K562 (cell line): ENCODE data around the gene INMT. TPM values are rescaled to one million over a fixed set of nuclear protein-coding genes. Genes with fewer than 3 reads are reported as not detected.

Experiments
- ATAC-seq: fragments of 200-7000 bp; cut with Tn5 transposase; 3 replicates; pipeline ENCODE4 v1.9.1; 2020; ENCODE audit warnings: moderate library complexity
- BruUV-seq: library from RNA; stranded (reverse); fragments of 400-500 nt; replicated peaks from 2 replicates; lab custom pipeline; 2021; lab: Mats Ljungman, UMichigan
- CTCF ChIA-PET: fragments of 300-600 bp; formaldehyde crosslinking; extraction: SDS; loops from one replicate; lab custom pipeline; 2021; ENCODE audit warnings: low intra/inter-chr PET ratio; lab: Yijun Ruan, JAX
- POLR2A ChIA-PET: fragments of 300-600, 350-650 bp; sonication (Branson Sonifier 250); formaldehyde crosslinking; extraction: SDS; loops from one replicate; lab custom pipeline; 2021; ENCODE audit warnings: antibody characterized with exemption, inconsistent platforms; lab: Yijun Ruan, JAX
- DNase-seq, 4 experiments: peaks; one replicate each; pipeline versions ENCODE4 v3.0.0 to v3.0.0-alpha.2; 2011 to 2018; ENCODE audit warnings: low spot score in 3 of 4, mixed read lengths in 3 of 4; ENCODE audit errors: extremely low read depth in 1 of 4
- FAIRE-seq: peaks from 2 replicates; lab custom pipeline; 2011; peaks lifted over from hg19 to GRCh38; lab: Jason Lieb, UNC
- H2AFZ ChIP-seq: 2 replicates; pipeline ENCODE4 v1.6.0; 2011; ENCODE audit warnings: low read depth, low read length, control low read depth, inconsistent platforms
- H3K27ac ChIP-seq: fragments of 200-600 bp; 3 replicates; pipeline ENCODE4 v1.8.0; 2011; ENCODE audit warnings: low read depth, mild to moderate bottlenecking, control low read depth, inconsistent platforms, low read length, moderate library complexity, mixed read lengths; ENCODE audit errors: extremely low read depth
- H3K27me3 ChIP-seq, 2 experiments: fragments of 300-600 bp in 1 of 2; 2 replicates in 1 of 2; 3 replicates in 1 of 2; pipeline versions ENCODE4 v1.6.0 to v1.8.0; 2011; ENCODE audit warnings: inconsistent platforms in 2 of 2, low read length in 2 of 2, mild to moderate bottlenecking in 1 of 2, mixed read lengths in 1 of 2, moderate library complexity in 1 of 2; ENCODE audit not compliant: control insufficient read depth in 2 of 2, insufficient read depth in 2 of 2
- H3K36me3 ChIP-seq: fragments of 300-600 bp; 3 replicates; pipeline ENCODE4 v1.8.0; 2011; ENCODE audit warnings: mild to moderate bottlenecking, low read length, inconsistent platforms; ENCODE audit not compliant: control insufficient read depth, insufficient read depth
- H3K4me1 ChIP-seq, 2 experiments: fragments of 200-600 bp in 1 of 2; replicated peaks in 1 of 2; 2 replicates in 1 of 2; 3 replicates in 1 of 2; pipeline versions ENCODE4 v1.5.1 to v1.8.0; 2011; ENCODE audit warnings: inconsistent platforms in 2 of 2, low read length in 2 of 2, mild to moderate bottlenecking in 1 of 2, mixed read lengths in 1 of 2, moderate library complexity in 1 of 2; ENCODE audit not compliant: control insufficient read depth in 2 of 2, insufficient read depth in 2 of 2
- H3K4me2 ChIP-seq: 2 replicates; pipeline ENCODE4 v1.6.1; 2011; ENCODE audit warnings: low read length, control low read depth, inconsistent platforms, mixed read lengths; ENCODE audit not compliant: insufficient read depth
- H3K4me3 ChIP-seq: fragments of 200-600 bp; sonication (generic), shearing (Covaris generic); 2 replicates; pipeline ENCODE4 v1.5.1; 2016; ENCODE audit warnings: control low read depth, inconsistent platforms
- H3K79me2 ChIP-seq: fragments of 200-600 bp; 3 replicates; pipeline ENCODE4 v1.8.0; 2011; ENCODE audit warnings: low read length, inconsistent platforms; ENCODE audit not compliant: control insufficient read depth, insufficient read depth
- H3K9ac ChIP-seq, 2 experiments: 2 replicates each; pipeline versions ENCODE4 v1.6.0 to v1.6.1; 2011; ENCODE audit warnings: low read depth in 2 of 2, low read length in 2 of 2, control low read depth in 1 of 2, inconsistent platforms in 1 of 2, mild to moderate bottlenecking in 1 of 2, mixed read lengths in 1 of 2; ENCODE audit not compliant: insufficient read depth in 1 of 2
- H3K9me1 ChIP-seq: one replicate; pipeline ENCODE4 v1.6.0; 2011; ENCODE audit warnings: inconsistent platforms, mild to moderate bottlenecking, low read length, moderate library complexity; ENCODE audit not compliant: control insufficient read depth, insufficient read depth
- H3K9me3 ChIP-seq: replicated peaks from 2 replicates; pipeline ENCODE4 v1.5.1; 2011; ENCODE audit warnings: low read depth, low read length, inconsistent platforms; ENCODE audit not compliant: control insufficient read depth, insufficient read depth
- H4K20me1 ChIP-seq: replicated peaks from 2 replicates; pipeline ENCODE4 v1.6.1; 2011; ENCODE audit warnings: low read length, inconsistent platforms, mixed read lengths; ENCODE audit not compliant: control insufficient read depth, insufficient read depth
- CEBPG ChIP-seq, 3 experiments: fragments of 200-800 bp in 1 of 3; sonication (Bioruptor generic) in 1 of 3; sonication (generic) in 1 of 3; formaldehyde crosslinking in 1 of 3; IDR thresholded peaks in 2 of 3; conservative IDR thresholded peaks in 1 of 3; 2 replicates each; pipeline versions ENCODE4 v1.6.1 to v1.8.0; 2016 to 2022; ENCODE audit warnings: missing compliant biosample characterization in 2 of 3, missing genetic modification characterization in 2 of 3, mild to moderate bottlenecking in 1 of 3, missing genetic modification reagents in 1 of 3
- HLTF ChIP-seq: fragments of 450-650 bp; IDR thresholded peaks from 2 replicates; pipeline ENCODE4 v1.6.1; 2016
- KLF10 ChIP-seq: fragments of 250-450 bp; sonication (Bioruptor Pico); IDR thresholded peaks from 2 replicates; pipeline ENCODE4 v1.6.1; 2021; ENCODE audit warnings: matching md5 sums
- NFE2L1 ChIP-seq: fragments of 450-650 bp; IDR thresholded peaks from 2 replicates; pipeline ENCODE4 v1.6.1; 2016; ENCODE audit warnings: missing genetic modification characterization, low read depth, mild to moderate bottlenecking, missing compliant biosample characterization, moderate library complexity, borderline replicate concordance
- NFYB ChIP-seq: IDR thresholded peaks from 2 replicates; pipeline ENCODE4 v1.6.1; 2011; ENCODE audit warnings: mild to moderate bottlenecking, moderate library complexity; ENCODE audit not compliant: insufficient read length; ENCODE audit errors: extremely low read depth
- RUNX1 ChIP-seq: sonication (generic); IDR thresholded peaks from 2 replicates; pipeline ENCODE4 v1.6.1; 2016; ENCODE audit warnings: antibody characterized with exemption, low read depth
- SMAD4 ChIP-seq: fragments of 250-450 bp; sonication (Bioruptor Pico); conservative IDR thresholded peaks from 2 replicates; pipeline ENCODE4 v1.8.0; 2021; ENCODE audit warnings: inconsistent platforms, mild to moderate bottlenecking, moderate library complexity
- SPI1 ChIP-seq: IDR thresholded peaks from 2 replicates; pipeline ENCODE4 v1.6.1; 2011; ENCODE audit warnings: low read depth, low read length, control low read depth, borderline replicate concordance
- SRSF3 ChIP-seq: fragments of 200-400 bp; formaldehyde crosslinking; IDR thresholded peaks from 2 replicates; pipeline ENCODE4 v1.6.1; 2016; ENCODE audit warnings: mild to moderate bottlenecking, low read length, moderate library complexity; ENCODE audit not compliant: insufficient read depth
- STAG1 ChIP-seq: sonication (generic); formaldehyde crosslinking; IDR thresholded peaks from 2 replicates; pipeline ENCODE4 v1.5.0; 2020; ENCODE audit warnings: missing genetic modification reagents, borderline replicate concordance
- TCFL5 ChIP-seq: fragments of 250-450 bp; sonication (Bioruptor Pico); conservative IDR thresholded peaks from 2 replicates; pipeline ENCODE4 v1.6.1; 2021; ENCODE audit warnings: mild to moderate bottlenecking, moderate library complexity, matching md5 sums
- ZNF174 ChIP-seq: fragments of 250-450 bp; sonication (Bioruptor Pico); IDR thresholded peaks from 2 replicates; pipeline ENCODE4 v1.4.0; 2020; ENCODE audit warnings: mild to moderate bottlenecking
- ZNF780A ChIP-seq: fragments of 250-450 bp; sonication (Bioruptor Pico); IDR thresholded peaks from 2 replicates; pipeline ENCODE4 v1.5.0; 2021; ENCODE audit warnings: mild to moderate bottlenecking
- WGBS: fragments of 100-300 bp; shearing (Covaris generic); methylation state at CpG from one replicate; pipeline ENCODE4 v1.1.6; 2016; ENCODE audit warnings: low coverage, mixed read lengths; ENCODE audit not compliant: insufficient coverage; ENCODE audit errors: missing lambda C conversion rate; 5-methylcytosine and 5-hydroxymethylcytosine counted together
- in situ Hi-C: fragments of 300-500 bp; cut with MboI; formaldehyde crosslinking; loops from 4 replicates; pipeline ENCODE4 v1.15.0; 2018; ENCODE audit warnings: inconsistent platforms, mixed read lengths
- intact Hi-C: fragments of 100-400 bp; cut with micrococcal nuclease; formaldehyde crosslinking; loops from 2 replicates; pipeline ENCODE4 v1.14.2; 2022
- polyA plus RNA-seq, 8 experiments: library from polyadenylated mRNA; depleted of rRNA in 4 of 8; stranded (reverse) in 5 of 8; unstranded in 3 of 8; fragments of >200 nt; fragmentation: Nextera tagmentation in 2 of 8; fragmentation: Illumina TruSeq in 1 of 8; extraction: Ambion mirVana in 2 of 8; extraction: Trizol in 1 of 8; gene quantifications; 2 replicates each; pipeline versions ENCODE4 v1.2.1 to v1.2.3, GENCODE V29; 2011 to 2014; ENCODE audit warnings: inconsistent platforms in 1 of 8, missing spikeins in 1 of 8
- total RNA-seq, 7 experiments: library from RNA; depleted of rRNA in 6 of 7; stranded (reverse); fragments of >200 nt in 6 of 7; fragmentation: Illumina TruSeq in 2 of 7; extraction: Trizol in 2 of 7; gene quantifications; 2 replicates each; pipeline versions ENCODE4 v1.2.1 to v1.2.3, GENCODE V29; 2011 to 2021; ENCODE audit warnings: low replicate concordance in 1 of 7
- TF ChIP-seq, protein P1 (sequence below), 3 experiments: IDR thresholded peaks in 2 of 3; conservative IDR thresholded peaks in 1 of 3; 2 replicates each; pipeline ENCODE4 v1.5.1; 2011 to 2012; ENCODE audit warnings: low read length in 3 of 3, mild to moderate bottlenecking in 3 of 3, control low read depth in 2 of 3, improper control_type of control experiment in 1 of 3, inconsistent platforms in 1 of 3, low read depth in 1 of 3, mixed read lengths in 1 of 3, moderate library complexity in 1 of 3; ENCODE audit not compliant: insufficient read depth in 2 of 3
- TF ChIP-seq, protein P2 (sequence below): IDR thresholded peaks from 2 replicates; pipeline ENCODE4 v1.6.1; 2014; ENCODE audit warnings: antibody characterized with exemption
- TF ChIP-seq, protein P3 (sequence below): fragments of 450-650 bp; conservative IDR thresholded peaks from 2 replicates; pipeline ENCODE4 v1.6.1; 2016; ENCODE audit warnings: missing genetic modification characterization, low read depth, mild to moderate bottlenecking, control low read depth, missing compliant biosample characterization

Gene INMT
- total and polyA plus RNA-seq, 9 of the 15 experiments (the other 6 are each of a cell fraction or from before 2014, with no cell fraction given): 0.04 to 0.27 TPM; not detected in 7

DNA sequence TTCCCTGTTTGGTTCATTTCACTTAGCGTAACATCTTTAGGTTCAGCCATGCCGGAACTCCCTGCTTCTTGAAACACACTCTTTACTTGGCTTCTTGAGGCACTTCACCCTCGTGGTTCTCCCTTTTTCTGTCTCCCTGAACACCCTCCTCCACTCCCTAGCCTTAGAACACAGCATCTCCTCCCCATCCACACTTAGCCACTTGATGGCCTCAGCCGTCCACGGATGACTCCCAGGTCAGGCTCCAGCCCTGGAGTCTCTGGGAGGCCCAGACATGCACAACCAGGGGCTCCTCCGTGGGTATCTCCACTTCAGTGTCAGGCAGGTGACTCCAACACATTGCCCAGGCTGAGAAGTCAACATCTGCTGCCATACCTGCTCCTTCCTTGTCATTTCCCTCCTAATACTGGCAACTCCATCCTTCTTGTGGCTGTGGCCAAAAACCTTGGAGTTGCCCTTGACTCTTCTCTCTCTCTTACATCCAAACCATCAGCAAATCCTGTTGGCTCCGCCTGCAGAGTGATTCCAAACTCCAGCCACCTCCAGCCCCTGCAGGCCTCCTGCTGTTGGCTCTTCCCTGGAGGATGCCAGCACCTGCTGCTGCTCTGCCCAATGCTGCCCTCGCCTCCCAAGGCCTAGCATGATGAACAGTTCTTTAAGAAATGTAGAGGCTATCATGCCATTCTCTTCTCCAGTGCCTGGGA, 8.4 kb upstream of the INMT start:
- Histone ChIP-seq H3K27me3 (peaks cover 0 to 13% of the 10 kb centered on the region in 2 experiments; a peak in 2 of 5 replicates), H3K79me2 (no peaks in the 10 kb centered on the region), H2AFZ (peak overlapping the region; percentile 25; the same call in 1 of the 2 replicates), H3K27ac (no peak overlapping the region), H3K9me1 (no peaks in the 10 kb centered on the region), H3K36me3 (no peaks in the 10 kb centered on the region), H3K9me3 (no peaks in the 10 kb centered on the region), H3K4me3 (no peak overlapping the region), H3K9ac (no peak overlapping the region), H4K20me1 (no peaks in the 10 kb centered on the region), H3K4me2 (peak overlapping the region; percentile 33; the same call in 1 of the 2 replicates), H3K4me1 (peaks cover 4 to 17% of the 10 kb centered on the region in 2 experiments; a peak in 3 of 5 replicates)
- ChIA-PET POLR2A (no interaction called here), CTCF (interaction anchor here (0.6 to 1.5 kb wide), 3 partner anchors 48 to 234 kb away, joined by 3 to 10 read pairs (median 3); no protein-coding TSS in a partner anchor)
- intact Hi-C loops (loop anchor here (1.0 to 10.0 kb wide), 5 partner anchors 48 to 579 kb away; no protein-coding TSS in a partner anchor), in situ Hi-C loops (loop anchor here (5.0 kb wide), 1 partner anchor 234 kb away; no protein-coding TSS in a partner anchor)
- BruUV-seq: no TSS peak
- peak; percentile 47 to 82 (median 64) for DNase-seq
- ATAC-seq: peak; percentile 97
- FAIRE-seq: peak; percentile 91
- WGBS: 16% methylated on average over 8 of the region's 8 CpGs
- no peak for TF ChIP-seq ZNF780A (CRISPR knock-in tag)
- TF ChIP-seq NFYB: no peak
- TF ChIP-seq KLF10: no peak
- TF ChIP-seq TCFL5 (CRISPR knock-in tag): no peak
- no peak for TF ChIP-seq RUNX1
- no peak for TF ChIP-seq SRSF3
- TF ChIP-seq HLTF: peak; percentile 67; the same call in 1 of the 2 replicates
- no peak for TF ChIP-seq NFE2L1 (tag)
- TF ChIP-seq CEBPG (CRISPR knock-in tag; IDR thresholded peaks at IDR 0.05): no peak
- TF ChIP-seq CEBPG (tag; conservative IDR thresholded peaks at IDR 0.05 in 1 of 2, IDR thresholded peaks at IDR 0.05 in 1 of 2): no peak
- TF ChIP-seq, protein P1, sequence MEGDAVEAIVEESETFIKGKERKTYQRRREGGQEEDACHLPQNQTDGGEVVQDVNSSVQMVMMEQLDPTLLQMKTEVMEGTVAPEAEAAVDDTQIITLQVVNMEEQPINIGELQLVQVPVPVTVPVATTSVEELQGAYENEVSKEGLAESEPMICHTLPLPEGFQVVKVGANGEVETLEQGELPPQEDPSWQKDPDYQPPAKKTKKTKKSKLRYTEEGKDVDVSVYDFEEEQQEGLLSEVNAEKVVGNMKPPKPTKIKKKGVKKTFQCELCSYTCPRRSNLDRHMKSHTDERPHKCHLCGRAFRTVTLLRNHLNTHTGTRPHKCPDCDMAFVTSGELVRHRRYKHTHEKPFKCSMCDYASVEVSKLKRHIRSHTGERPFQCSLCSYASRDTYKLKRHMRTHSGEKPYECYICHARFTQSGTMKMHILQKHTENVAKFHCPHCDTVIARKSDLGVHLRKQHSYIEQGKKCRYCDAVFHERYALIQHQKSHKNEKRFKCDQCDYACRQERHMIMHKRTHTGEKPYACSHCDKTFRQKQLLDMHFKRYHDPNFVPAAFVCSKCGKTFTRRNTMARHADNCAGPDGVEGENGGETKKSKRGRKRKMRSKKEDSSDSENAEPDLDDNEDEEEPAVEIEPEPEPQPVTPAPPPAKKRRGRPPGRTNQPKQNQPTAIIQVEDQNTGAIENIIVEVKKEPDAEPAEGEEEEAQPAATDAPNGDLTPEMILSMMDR (IDR thresholded peaks at IDR 0.05 in 2 of 3, conservative IDR thresholded peaks at IDR 0.05 in 1 of 3; ENCODE audit: insufficient read depth in 2 of 3, low read depth in 1 of 3, low read length in 3 of 3): peak; percentile 86 to 89 (median 89)
- TF ChIP-seq SPI1: no peak
- no peak for TF ChIP-seq ZNF174 (CRISPR knock-in tag)
- TF ChIP-seq, protein P2, sequence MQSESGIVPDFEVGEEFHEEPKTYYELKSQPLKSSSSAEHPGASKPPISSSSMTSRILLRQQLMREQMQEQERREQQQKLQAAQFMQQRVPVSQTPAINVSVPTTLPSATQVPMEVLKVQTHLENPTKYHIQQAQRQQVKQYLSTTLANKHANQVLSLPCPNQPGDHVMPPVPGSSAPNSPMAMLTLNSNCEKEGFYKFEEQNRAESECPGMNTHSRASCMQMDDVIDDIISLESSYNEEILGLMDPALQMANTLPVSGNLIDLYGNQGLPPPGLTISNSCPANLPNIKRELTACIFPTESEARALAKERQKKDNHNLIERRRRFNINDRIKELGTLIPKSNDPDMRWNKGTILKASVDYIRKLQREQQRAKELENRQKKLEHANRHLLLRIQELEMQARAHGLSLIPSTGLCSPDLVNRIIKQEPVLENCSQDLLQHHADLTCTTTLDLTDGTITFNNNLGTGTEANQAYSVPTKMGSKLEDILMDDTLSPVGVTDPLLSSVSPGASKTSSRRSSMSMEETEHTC: no peak
- 0 out of 2 replicates have a peak, but pooled peaks have one; percentile 17 for TF ChIP-seq SMAD4 (CRISPR knock-in tag)
- TF ChIP-seq, protein P3, sequence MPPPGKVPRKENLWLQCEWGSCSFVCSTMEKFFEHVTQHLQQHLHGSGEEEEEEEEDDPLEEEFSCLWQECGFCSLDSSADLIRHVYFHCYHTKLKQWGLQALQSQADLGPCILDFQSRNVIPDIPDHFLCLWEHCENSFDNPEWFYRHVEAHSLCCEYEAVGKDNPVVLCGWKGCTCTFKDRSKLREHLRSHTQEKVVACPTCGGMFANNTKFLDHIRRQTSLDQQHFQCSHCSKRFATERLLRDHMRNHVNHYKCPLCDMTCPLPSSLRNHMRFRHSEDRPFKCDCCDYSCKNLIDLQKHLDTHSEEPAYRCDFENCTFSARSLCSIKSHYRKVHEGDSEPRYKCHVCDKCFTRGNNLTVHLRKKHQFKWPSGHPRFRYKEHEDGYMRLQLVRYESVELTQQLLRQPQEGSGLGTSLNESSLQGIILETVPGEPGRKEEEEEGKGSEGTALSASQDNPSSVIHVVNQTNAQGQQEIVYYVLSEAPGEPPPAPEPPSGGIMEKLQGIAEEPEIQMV (tag): no peak
- TF ChIP-seq STAG1: peak; percentile 75; the same call in 1 of the 2 replicates
